HG02798 (cell line): ENCODE measurements around the gene TMEM184A.

Experiments
- ATAC-seq: cut with Tn5 transposase; IDR thresholded peaks from one replicate; pipeline ENCODE4 v1.9.1; 2021; ENCODE audit warnings: mild to moderate bottlenecking; ENCODE audit not compliant: unreplicated experiment, poor library complexity

The TMEM184A gene

DNA sequence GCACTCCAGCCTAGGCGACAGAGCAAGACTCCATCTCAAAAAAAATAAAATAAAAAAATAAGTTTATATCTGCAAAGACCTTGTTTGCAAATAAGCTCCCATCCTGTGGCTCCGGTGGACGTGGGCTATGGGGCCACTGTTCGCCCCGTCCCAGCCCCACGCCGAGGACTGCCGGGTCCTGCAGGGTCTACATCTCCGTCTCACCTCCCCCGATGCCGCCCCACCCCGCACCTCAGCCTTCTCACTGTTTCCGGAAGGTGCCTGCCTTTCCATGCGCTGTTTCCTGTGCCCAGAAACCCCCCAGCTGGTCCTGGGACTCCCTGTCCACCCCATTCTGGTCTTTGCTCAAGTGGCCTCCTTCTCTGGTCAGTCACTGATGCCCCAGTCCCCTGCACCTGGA, 46.8 kb downstream of the TMEM184A start:
- ATAC-seq: no peak

DNA sequence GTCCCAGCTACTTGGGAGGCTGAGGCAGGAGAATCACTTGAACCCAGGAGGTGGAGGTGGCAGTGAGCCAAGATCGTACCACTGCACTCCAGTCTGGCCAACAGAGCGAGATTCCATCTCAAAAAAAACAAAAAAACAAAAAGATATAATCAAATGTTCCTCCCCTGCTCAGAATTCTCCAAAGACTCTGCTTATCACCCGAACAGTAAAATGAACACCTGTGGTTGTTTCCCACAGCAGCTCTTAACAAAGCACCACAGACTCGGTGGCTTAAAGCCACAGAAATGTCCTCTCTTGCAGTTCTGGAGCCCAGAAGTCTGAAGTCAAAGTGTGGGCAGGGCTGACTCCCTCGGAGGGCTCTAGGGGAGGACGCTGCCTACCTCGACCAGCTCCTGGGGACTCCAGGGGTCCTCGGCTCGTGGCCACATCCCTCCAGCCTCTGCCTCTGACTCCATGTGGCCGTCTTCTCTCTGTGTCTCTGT, 47.7 kb downstream of the TMEM184A start:
- no peak for ATAC-seq

DNA sequence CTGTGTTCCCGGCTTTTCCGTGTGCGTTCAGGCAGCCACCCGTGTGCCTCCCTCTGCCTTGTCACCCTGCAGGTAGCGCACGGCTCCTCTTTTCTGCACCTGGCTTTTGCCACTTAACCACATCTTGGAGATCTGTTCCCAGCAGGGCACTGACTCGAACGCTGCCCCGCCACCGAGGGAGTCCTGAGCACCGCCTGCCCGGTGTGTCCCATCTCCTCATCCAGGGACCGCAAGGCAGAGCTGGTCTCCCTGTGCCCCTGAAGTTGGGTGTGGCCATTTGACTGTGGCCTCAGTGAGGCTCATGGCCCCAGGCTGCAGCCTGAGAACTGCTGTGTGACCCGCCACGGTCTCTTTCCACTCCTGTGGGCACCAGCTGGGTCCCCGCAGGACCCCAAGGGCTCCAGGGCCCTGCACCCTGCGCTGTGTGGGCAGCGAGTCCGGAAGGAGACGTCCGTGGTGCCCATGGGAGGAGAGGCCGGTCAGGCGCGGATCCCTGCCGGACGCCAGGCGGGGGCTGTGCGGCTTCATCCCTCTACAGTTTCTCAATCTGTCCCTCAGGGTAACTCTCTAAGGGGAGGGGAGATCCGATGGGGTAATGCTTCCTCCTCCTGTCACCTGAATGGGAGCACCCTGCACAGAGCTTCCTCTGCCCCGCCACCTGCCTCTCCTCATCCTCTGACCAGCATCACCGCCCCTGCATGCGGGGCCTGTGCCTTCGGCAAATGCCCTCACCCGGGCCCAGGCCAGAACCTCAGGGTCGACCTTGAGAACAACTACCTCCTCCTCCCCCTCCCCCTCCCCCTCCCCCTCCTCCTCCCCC, 50.1 kb downstream of the TMEM184A start:
- no peak for ATAC-seq

DNA sequence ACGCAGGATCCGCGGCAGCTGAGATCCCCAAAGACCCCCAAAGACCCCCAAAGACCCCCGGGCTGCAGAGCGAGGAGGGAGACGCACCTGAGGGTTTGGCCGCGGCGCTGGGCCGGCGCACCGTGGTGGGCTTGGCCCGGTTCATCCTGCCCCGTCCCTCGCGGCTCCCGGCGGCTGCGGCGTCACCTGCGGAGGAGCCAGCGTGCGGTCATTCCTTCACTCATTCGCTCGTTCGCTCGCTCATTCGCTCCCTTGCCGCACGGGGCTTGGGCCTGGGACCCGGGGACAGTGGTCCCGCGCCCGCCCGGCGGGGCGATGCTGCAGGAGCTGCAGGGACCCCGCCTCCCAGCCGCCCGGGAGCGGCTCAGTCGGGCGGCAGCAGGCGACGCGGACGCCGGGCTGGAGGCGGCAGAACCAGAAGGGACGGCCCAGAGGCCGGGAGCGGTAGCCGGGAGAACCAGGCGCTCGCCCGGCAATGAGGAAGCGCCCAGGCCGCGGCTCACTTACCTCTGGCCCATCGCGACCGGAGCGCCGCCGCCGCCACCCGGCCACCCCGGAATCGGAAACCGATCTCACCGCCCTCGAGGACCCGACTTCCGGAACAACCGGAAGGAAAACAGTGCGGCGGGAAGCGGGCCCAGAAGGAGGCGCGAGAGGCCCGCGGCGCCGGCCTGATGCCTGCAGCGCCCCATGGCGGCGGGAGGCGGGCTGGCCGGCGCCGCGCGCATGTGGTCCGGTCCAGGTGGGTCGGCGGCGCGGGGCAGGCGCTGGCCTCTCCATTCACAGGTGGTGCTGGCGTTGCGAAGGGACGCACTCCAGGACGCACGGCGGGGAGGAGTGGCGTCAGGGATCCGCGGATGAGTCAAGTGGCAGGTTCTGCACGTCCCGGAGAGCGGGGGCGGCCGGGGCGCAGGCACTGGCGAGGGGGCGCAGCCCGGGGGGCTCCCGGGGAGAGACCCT, 51.9 kb downstream of the TMEM184A start, which contains the start of gene INTS1:
INTS1 (minus strand) TSS at position 574 of the 960 bp plus-strand sequence; CDS start at position 145, 429 bp downstream.
- ATAC-seq: peak; percentile 92

DNA sequence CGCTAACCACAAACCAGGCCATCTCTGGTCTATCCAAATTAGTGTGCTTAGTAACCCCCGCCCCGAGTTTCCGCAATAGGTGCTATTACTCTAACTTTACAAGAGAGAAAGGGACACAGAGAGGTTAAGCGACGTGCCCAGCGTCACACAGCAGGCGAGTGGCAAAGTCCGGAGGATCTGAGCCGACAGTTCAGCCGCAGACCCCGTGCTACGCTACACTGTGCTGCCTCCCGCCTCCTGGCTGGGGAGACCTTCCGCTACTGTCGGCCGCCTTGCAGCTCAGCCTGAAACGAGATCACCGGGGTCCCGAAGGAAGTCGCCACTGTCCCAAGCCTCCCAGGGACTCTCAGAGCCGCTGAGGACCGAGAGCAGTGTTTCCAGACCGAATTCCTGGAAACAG, 52.6 kb downstream of the TMEM184A start:
- no peak for ATAC-seq

DNA sequence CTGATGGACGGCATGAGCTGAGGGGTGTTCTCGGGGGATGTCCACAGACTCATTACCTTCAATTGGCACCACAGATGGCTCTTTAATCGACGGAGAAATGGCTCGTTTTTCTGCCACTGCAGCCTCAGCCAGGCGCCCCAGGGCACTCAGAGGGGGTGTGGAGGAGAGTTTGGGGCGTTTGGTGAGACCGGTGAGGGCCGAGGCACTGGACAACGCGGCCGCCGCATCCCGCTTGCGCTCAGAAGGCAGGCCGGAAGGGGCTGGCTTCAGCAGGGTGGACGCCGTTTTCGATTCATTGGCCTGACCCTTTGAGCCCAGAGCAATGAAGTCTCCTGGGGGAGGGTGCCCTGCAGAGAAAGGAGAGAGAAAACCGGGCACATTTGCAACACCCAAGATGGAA, 53.2 kb downstream of the TMEM184A start:
- ATAC-seq: no peak

DNA sequence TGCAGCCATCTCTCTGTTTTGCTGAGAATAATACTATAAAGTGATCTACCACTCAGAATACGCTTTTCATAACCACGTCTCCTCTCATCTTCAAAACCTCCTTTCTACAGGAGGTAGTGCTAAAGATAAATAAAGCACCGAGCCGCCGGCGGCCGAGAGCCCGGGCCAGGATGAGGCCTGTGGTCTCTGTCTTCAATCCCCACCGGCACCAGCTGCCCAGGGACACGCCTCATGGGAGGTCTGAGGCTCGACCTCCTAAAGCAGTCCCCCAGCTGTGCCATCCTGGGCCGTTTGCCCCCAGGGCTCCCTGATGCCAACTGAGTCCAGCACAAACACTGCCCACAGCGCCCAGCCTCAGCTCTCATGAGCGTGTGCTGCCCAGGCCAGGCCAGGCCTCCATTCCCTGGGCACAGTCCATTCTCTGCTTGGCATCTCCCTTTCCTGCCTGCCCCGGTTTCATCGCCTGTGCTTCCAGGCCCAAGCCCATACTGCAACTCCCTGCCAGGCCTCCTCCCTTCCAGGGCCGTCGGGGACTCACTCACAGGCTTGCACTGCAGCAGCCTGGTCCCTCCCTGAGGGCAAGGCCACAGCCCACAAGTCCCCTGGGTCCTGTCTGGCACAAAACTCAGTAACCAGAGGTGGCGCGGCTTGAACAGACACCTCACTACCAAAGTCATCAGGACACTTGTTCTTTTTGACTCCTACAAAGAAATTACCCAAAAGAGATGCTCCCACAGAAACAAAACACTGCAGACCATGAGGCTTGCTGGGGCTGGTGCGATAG, 54.3 kb downstream of the TMEM184A start:
- ATAC-seq: no peak

DNA sequence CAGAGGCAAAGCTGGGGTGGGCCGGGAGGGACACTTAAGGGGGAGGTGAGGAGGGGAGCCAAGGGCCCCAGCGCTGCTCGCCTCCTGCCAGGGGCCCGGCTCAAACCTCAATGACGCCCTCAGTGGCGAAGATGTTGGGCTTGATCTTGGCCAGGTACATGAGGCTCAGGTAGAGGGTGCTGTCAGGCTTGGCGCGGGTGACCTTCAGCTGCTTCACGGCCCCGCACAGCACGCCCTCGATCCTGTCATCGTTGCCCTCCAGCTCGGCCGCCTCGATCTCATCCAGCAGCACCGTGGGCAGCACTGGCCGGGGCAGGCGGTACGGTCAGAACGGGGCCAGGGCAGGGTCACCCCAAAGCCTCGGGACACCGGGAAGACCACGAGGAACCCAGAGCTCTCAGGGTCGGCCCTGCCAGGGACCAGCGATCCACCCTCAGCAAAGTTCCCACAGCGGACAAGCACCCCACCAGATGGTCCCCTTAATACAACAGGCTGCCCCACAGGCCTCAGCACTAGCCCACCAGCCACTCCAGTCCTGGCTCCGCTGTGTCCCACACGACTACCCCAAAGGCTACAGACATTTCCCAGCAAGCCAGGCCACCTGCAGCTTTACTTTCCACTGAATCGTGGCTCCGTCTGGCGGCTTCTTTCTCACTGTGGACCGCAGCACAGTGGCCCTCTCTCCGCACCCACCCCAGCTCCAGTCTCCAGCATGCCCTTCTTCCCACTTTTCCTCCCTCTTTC, 55.8 kb downstream of the TMEM184A start:
- no peak for ATAC-seq

DNA sequence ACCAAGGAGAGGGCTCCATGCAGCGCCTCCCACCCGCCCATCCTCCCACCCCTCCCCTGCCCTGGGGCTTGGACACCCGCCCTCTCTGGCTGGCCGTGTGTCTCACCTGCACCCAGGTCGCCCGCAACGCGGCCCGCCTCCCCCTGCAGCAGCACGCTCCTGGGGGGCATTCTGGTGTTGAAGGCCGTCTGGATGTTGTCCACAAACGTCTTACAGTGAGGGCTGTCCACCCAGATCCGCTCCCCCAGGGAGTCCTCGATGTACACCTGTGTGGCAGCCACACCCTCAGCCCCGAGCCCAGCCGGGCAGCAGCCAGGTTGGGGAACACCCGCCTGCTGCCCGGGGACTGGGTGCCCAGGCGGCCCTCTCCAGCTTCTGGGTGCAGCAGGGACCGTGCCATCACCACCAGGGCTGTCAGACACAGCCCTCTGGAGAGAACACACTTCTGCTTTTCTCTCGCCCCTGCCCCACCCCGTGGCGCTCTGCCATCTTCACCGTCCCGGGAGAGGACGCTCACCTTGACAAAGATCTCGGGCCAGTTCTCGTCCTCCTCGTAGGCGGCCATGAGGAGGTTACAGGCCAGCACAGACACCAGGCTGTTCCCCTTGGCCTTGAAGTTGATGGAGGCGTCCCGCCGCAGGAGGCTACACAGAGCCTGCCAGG, 56.5 kb downstream of the TMEM184A start:
- no peak for ATAC-seq

DNA sequence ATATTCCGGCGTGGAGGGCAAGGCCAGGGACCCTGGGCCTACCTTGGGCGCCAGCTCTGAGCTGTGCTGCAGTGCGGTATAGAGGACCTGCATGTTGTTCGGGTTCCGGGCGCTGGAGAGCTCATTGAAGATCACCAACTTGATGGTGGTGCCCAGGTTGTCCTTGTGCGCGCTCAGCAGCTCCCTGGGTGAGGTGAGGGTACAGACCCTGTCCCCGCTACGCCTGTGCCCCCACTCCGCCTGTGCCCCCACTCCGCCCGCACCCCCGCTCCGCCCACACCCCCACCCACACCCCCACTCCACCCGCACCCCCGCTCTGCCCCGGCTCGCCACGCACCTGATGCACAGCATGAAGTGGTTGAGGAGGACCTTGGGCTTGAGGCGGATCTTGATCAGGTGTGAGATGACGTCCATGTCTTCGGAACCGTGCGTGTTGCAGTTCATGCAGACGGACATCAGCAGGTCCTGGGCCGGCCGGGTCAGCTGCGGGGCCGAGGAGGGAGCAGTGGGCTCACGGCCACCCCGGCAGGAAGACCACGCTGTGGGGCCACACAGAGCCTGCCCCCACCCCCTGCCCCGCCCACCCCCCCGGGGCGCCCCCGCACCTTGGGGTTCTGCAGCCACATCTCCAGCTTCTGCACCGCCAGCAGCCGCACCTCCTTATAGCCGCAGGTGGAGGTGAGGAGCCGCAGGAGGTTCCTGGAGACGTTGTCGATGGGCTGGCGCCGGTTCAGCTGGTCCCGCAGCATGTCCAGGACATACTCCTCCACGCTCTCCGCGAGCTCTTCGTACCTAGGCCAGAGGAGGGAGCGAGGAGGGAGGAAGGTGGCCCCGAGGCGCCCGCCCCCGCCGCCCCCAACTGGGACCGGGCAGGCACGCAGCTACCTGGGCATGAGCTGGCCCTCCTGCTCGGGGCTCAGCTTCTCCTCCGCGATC, 57.4 kb downstream of the TMEM184A start:
- ATAC-seq: no peak

DNA sequence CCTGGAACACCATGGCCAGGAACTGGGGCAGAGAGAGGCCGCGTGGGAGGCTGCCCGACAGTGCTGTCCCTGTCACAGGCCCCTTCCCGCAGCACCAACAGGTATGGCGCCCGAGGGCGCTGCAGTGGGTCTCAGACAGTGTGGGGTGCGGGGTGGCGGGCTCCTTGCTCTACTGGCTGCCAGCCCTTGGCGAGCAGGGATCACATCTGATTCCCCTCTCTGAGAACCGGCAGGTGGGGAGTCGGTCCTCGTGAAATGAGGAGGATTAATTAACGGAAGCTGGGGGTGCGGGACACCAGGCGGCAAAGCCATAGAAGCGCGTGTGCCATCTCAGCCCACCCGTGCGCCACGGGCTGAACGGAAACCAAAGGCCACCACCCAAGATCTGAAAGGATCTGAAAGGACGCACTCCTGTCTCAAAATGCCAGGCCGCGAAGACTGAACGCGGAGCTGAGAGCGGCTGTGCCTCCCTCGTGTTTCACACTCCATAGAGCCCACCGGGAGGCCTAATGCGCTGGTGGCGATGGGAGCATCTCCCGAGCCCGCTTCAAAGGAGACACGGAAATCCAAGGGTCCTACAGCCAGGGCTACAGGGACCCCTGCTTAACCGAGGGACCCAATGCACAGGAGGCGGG, 58.6 kb downstream of the TMEM184A start:
- ATAC-seq: no peak

DNA sequence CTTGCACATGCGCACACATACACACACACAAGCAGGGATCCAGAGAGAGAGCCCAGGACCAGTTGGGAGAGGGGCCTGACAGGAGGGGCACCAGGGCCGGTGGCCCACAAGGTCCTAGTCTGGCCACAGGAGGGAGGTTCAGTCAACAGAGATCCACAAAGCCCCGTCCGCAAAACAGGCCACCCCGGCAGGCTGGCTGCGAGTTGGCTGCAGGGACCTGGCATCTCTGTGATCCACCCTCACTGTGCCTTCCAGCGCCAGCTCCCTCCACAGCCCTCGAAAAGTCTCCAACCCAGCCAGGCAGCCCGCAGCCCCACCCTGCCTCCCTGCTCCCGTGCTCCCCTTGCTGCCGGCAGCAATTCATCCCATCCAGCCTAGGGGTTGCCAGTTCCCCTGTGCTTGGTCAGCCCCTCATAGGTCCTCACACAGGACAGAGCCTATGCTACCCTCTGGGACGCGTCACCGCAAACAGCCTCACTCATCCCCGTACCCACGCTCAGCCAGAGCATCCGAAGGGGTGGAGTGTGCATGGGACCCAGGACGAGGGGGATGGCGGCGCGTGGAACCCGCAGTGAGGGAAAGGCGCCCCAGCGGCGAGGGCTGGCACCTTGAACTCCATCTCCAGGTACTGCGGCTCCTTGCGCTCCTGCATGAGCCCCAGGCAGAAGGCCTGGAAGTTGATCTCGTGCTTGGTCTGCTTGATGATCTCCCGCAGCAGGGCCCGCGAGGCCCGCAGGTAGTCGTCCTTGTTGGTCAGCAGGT, 59.3 kb downstream of the TMEM184A start:
- no peak for ATAC-seq

DNA sequence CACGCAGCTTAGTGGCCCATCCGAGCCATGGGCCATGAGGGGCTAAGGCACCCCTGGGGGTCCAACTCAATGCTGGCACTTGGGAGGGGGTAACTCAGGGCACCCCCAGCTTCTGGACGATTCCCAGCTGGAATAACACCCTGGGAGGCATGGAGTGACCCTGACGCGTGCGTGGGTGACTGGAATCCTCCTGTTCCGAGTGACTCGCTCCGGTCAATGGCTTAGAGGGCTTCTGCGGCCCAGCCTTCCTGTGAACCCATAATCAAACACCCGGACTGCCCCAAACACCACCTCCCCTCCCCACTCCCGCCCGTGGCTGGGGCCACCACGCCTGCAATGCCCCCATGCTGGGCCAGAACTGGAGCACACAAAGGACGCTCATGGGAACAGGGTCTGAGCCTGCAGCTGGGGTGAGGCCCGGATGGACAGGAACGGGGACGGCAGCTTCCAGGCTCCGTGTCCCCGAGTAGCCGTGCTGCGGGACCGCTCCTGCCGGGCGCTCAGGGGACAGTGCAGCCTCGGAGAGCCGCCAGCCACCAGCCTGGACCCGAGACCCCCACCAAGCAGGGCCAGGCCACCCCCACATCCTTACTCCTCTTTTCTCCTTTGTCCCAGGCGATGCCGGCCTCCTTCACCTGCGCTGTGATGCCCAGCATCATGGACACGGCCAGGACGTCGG, 60.3 kb downstream of the TMEM184A start:
- no peak for ATAC-seq

DNA sequence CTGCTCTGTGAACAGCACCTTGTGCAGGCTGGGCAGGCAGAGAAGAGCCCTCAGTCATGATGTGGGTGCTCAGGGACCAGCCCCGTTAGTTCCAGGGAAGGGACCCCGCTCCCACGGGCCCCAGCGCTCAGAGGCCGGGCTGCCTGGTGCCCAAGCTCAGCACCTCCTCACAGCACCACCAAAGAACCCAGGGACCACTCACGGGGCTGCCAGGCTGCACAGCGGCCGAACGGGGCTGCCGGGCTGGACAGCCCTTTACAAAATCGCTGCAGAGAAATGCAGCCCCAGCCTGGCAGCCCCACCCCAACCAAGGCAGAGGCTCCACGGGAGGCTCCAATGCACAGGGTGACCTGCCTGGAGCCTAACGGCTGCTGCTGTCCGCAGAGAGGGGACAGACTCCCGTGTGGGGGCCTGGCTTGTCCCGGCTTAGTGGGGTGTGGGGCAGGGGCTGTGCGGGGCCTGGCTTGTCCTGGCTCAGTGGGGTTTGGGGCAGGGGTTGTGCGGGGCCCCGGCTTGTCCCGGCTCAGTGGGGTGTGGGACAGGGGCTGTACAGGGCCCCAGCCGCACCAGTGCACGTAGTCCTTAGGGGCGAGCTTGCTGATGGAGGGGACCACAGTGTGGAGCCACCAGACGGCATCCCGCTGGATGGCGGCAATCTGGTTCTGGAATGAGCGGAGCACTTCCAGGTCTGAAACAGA, 61.0 kb downstream of the TMEM184A start:
- no peak for ATAC-seq

DNA sequence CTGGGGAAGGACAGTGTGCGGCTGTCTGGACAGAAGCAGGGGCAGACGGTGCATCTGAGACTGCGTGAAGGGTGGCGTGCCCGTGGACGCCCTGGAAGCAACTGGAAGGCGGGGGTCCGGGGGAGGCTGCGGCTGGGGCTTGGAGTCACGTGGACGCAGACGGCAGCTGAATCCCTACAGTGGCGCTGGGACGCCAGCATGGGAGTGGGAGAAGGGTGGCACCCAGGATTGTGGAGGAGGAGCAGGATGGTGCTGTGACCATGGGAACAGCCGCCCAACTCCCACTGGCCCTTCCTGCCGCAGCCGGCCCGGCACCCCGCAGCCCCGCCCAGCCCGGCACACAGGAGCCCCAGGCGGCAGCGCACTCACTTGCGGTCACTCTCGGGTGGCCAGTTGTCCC, 61.6 kb downstream of the TMEM184A start:
- no peak for ATAC-seq

DNA sequence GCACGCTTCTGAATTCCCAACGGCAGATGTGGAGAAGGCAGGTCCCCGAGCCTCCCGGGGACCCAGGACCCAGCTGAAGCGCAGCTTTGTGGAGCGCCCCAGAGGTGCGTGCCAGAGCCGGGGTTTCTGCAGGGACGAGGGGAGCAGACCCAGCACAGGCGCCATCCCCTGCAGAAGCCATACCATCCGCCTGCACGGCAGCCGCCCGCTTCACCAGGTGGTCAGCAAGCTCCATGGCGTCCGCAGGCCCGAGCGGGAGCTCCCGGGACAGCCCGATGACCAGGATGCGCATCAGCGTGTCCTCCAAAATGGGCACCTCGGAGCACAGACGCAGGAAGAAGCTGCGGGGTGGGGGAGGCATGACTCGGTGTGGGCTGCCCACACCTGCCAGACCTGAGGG, 62.4 kb downstream of the TMEM184A start:
- no peak for ATAC-seq
